OCI-LY1 (cell line): ENCODE data around the gene EFCAB13.

Source experiments
- H2AFZ ChIP-seq: fragments of 200-600 bp; sonication (generic), shearing (Covaris generic); 2 replicates; pipeline ENCODE4 v1.6.0; 2014; ENCODE audit warnings: antibody characterized with exemption, mild to moderate bottlenecking, low read length
- H3F3A ChIP-seq: fragments of 200-600 bp; sonication (generic), shearing (Covaris generic); 2 replicates; pipeline ENCODE4 v1.6.0; 2014; ENCODE audit warnings: mild to moderate bottlenecking, antibody characterized with exemption, low read length, moderate library complexity; ENCODE audit not compliant: insufficient read depth
- H3K27ac ChIP-seq: fragments of 200-600 bp; sonication (generic); 2 replicates; pipeline ENCODE4 v1.5.1; 2014; ENCODE audit warnings: low read length, mixed run types, mild to moderate bottlenecking, low read depth; ENCODE audit not compliant: poor library complexity, severe bottlenecking
- H3K27me3 ChIP-seq: fragments of 200-600 bp; sonication (generic); 2 replicates; pipeline ENCODE4 v1.6.0; 2014; ENCODE audit warnings: antibody characterized with exemption, mild to moderate bottlenecking, low read length, moderate library complexity; ENCODE audit not compliant: insufficient read depth
- H3K36me3 ChIP-seq: fragments of 200-600 bp; sonication (generic); 2 replicates; pipeline ENCODE4 v1.6.1; 2014; ENCODE audit warnings: mild to moderate bottlenecking, antibody characterized with exemption, low read length, moderate library complexity, mixed read lengths; ENCODE audit not compliant: insufficient read depth
- H3K4me1 ChIP-seq: fragments of 200-600 bp; sonication (generic); 2 replicates; pipeline ENCODE4 v1.5.1; 2014; ENCODE audit warnings: mild to moderate bottlenecking, low read length, moderate library complexity; ENCODE audit not compliant: insufficient read depth, severe bottlenecking
- H3K4me2 ChIP-seq: fragments of 200-600 bp; sonication (generic), shearing (Covaris generic); 2 replicates; pipeline ENCODE4 v1.6.1; 2014; ENCODE audit warnings: low read length
- H3K4me3 ChIP-seq: fragments of 200-600 bp; sonication (generic); 2 replicates; pipeline ENCODE4 v1.5.1; 2014; ENCODE audit warnings: low read length, low read depth, mild to moderate bottlenecking, mixed read lengths; ENCODE audit not compliant: poor library complexity, severe bottlenecking
- H3K79me2 ChIP-seq: fragments of 200-600 bp; shearing (Covaris generic); 2 replicates; pipeline ENCODE4 v1.6.1; 2016; ENCODE audit warnings: mixed run types, low read length, mixed read lengths; ENCODE audit not compliant: insufficient read depth
- H3K9ac ChIP-seq: fragments of 200-600 bp; sonication (generic), shearing (Covaris generic); 2 replicates; pipeline ENCODE4 v1.6.1; 2014; ENCODE audit warnings: mild to moderate bottlenecking, low read length, mixed read lengths
- H3K9me2 ChIP-seq: fragments of 200-600 bp; sonication (generic), shearing (Covaris generic); 2 replicates; pipeline ENCODE4 v1.6.1; 2014; ENCODE audit warnings: low read depth, mild to moderate bottlenecking, low read length, mixed read lengths
- H3K9me3 ChIP-seq: fragments of 200-600 bp; shearing (Covaris generic); 2 replicates; pipeline ENCODE4 v1.6.1; 2014; ENCODE audit warnings: low read length, mixed read lengths
- H4K20me1 ChIP-seq: fragments of 200-600 bp; sonication (generic), shearing (Covaris generic); 2 replicates; pipeline ENCODE4 v1.6.0; 2016; ENCODE audit warnings: mild to moderate bottlenecking, low read length; ENCODE audit not compliant: insufficient read depth
- EZH2 ChIP-seq: fragments of 200-600 bp; sonication (generic), shearing (Covaris generic); IDR thresholded peaks from 2 replicates; pipeline ENCODE4 v1.8.0; 2017; ENCODE audit warnings: borderline replicate concordance, mixed run types, mild to moderate bottlenecking, antibody characterized with exemption, low read length, moderate library complexity, mixed read lengths
- TF ChIP-seq, protein P1 (sequence below): fragments of 200-600 bp; sonication (generic), shearing (Covaris generic); IDR thresholded peaks from 2 replicates; pipeline ENCODE4 v1.5.1; 2017; ENCODE audit warnings: mild to moderate bottlenecking, antibody characterized with exemption, low read length, moderate library complexity, mixed read lengths

EFCAB13 gene, protein sequence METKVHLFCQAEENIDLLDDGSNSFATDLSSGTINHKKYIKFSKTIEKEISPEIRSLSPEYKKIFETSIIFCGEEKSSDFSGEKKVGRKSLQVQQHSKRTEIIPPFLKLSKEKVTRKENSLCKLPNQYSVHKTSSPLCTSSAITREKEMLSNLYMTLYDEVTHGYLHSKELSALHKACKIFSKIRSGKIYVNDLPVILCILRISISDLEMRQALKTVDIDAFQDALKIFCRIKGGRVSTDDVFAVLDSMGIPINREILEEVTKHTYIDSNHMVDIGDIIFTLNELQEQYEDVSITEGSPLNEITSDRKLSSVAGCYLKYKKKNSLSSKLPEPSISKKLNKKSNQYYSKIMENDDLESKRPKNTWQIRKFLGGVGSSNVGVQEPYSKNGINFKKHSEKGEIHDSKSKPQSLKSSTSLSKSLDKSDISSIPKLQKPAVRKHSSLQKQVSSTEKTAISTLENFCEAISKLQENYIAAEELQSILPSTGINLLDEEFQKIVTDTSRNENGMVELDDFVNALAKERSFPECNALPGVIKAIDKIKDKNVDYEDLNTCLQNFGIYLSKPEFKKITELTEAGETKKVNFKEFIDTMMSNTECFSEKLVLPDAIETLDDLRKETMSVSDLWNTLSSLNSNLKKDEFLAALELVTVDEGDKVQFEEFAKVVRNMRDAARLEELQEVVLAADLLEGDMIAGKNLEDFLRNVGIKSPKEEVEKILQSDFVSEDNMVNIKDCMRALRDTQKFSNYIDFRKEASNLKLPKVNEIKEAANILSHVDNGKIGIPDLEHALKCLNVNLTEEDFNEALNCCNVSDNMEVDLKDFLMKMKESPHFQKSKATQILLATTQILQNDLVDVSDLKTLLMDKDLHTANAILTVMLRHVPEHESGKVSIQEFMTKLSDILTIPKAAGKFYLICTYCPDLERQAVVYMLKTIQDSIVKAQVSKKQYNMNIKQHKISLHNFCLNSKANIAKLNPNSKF

DNA sequence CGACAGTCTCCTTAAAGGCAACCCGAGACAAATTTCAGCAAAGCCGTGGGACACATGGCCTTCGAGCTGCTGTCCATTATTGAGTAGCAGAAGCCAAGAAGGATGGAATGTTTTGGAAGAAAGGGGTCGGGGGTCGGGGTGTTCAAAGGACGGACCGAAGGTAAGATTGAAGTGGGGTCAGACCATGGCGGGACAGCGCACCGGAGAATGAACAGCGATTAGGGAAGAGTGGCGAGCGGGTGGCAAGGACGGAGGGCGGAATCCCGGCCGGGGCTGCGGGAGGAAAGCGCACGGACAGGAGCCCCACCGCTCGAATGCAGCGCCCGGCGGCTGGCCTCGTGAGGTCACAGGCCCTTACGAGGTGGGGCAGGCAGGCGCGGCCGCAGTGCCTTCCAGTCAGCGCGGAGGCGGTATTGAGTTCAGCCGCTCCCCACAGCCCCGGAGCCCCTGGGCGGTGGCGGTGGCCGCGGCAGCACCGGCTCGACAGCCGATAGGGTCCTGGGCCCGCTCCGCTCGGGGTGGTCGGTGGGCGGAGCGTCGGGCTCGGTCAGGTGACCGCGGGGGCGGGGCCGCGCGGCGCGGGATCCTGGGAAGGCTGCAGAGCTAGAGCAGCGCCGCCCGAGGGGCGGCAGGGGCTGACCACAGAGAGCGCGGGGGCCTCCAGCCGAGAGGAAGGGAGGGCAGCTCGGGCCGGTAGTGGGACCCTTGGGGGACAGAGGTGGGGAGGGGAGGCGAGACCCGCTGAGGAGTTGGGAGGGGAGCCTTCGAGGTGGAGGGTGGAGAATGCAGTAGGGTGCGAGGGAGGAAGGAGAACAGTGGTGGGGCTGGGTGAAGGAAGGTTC is at the start of gene EFCAB13:
Gene EFCAB13 (plus strand): TSS at position 574 of the 842 bp plus-strand sequence. CDS start 4,399 bp downstream, outside the sequence.
- peak within 1 kb of the TSS; percentile 95 for H3K27ac ChIP-seq

DNA sequence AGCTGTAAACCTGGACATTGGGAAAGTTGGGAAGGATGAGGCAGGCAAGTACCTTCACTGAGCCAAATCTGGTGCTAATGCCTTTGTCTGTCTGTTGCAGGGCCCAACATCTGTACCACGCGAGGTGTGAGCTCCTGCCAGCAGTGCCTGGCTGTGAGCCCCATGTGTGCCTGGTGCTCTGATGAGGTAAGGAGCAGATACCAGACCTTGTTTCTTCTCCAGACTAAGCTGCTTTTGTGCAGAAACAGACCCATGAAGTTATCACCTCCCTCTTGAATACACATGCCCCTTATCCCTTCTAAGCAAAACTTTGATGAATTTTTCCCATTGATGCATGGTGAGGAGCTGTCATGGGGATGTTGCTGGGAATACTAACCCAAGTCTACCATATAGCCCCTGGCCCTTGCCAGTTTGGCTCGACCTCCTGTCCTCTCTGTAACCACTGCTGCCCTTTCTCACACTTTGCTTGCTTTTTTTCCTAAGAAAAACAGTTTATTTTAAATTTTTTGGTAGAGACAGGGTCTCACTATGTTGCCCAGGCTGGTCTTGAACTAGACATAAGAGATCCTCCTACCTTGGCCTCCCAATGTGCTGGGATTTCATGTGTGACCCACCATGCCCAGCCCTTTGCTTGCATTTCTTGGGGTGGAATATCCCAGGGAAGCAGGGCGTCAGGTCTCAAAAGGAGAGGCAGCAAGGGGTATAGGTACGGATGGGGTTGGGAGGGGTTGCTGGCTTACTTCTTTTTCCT is 49.3 kb upstream of the EFCAB13 start:
- H3K9me3 ChIP-seq, result no peaks in the 10 kb centered on the region
- no peaks in the 10 kb centered on the region for H3K36me3 ChIP-seq
- H3F3A ChIP-seq, result no peaks in the 10 kb centered on the region
- no peak overlapping the region for H3K4me3 ChIP-seq
- H3K9me2 ChIP-seq, result no peaks in the 10 kb centered on the region
- no peak overlapping the region for H3K9ac ChIP-seq
- H3K4me2 ChIP-seq, result no peak overlapping the region
- H3K4me1 ChIP-seq, result peaks cover 11% of the 10 kb centered on the region
- no peak overlapping the region for H3K27ac ChIP-seq
- no peaks in the 10 kb centered on the region for H3K27me3 ChIP-seq
- H2AFZ ChIP-seq, result no peak overlapping the region
- H3K79me2 ChIP-seq, result no peaks in the 10 kb centered on the region
- TF ChIP-seq EZH2, result no peak
- TF ChIP-seq, protein P1, sequence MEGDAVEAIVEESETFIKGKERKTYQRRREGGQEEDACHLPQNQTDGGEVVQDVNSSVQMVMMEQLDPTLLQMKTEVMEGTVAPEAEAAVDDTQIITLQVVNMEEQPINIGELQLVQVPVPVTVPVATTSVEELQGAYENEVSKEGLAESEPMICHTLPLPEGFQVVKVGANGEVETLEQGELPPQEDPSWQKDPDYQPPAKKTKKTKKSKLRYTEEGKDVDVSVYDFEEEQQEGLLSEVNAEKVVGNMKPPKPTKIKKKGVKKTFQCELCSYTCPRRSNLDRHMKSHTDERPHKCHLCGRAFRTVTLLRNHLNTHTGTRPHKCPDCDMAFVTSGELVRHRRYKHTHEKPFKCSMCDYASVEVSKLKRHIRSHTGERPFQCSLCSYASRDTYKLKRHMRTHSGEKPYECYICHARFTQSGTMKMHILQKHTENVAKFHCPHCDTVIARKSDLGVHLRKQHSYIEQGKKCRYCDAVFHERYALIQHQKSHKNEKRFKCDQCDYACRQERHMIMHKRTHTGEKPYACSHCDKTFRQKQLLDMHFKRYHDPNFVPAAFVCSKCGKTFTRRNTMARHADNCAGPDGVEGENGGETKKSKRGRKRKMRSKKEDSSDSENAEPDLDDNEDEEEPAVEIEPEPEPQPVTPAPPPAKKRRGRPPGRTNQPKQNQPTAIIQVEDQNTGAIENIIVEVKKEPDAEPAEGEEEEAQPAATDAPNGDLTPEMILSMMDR, result no peak
- no peaks in the 10 kb centered on the region for H4K20me1 ChIP-seq

More for the DNA sequence above, at the start of gene EFCAB13:
- H3K4me2 ChIP-seq, result peak within 1 kb of the TSS; percentile 97
- no peaks in the 10 kb centered on the region; the same call in 1 of the 2 replicates for H3K36me3 ChIP-seq
- no peaks in the 10 kb centered on the region for H3K79me2 ChIP-seq
- peaks cover 21% of the 10 kb centered on the region for H3K4me1 ChIP-seq
- no peaks in the 10 kb centered on the region for H4K20me1 ChIP-seq
- no peaks in the 10 kb centered on the region for H3K27me3 ChIP-seq
- no peak for TF ChIP-seq EZH2
- TF ChIP-seq, protein P1, result peak; percentile 42
- 0 out of 2 replicates have a peak, but pooled peaks cover 6% of the 10 kb centered on the region for H3F3A ChIP-seq
- no peaks in the 10 kb centered on the region for H3K9me2 ChIP-seq
- peak within 1 kb of the TSS; percentile 79 for H3K4me3 ChIP-seq
- H3K9me3 ChIP-seq, result 0 out of 2 replicates have a peak, but pooled peaks cover 6% of the 10 kb centered on the region
- H2AFZ ChIP-seq, result peak within 1 kb of the TSS; percentile 93; the same call in 1 of the 2 replicates
- peak within 1 kb of the TSS; percentile 89 for H3K9ac ChIP-seq
